Osteoblast (primary cell): ENCODE measurements around the gene ATG16L2. TPM values are rescaled to one million over a fixed set of nuclear protein-coding genes. Genes with fewer than 3 reads are reported as not detected.

Source experiments
- DNase-seq: peaks from one replicate; pipeline ENCODE4 v3.0.0; 2011; ENCODE audit warnings: low spot score, mixed read lengths; ENCODE audit not compliant: insufficient read length; ENCODE audit errors: missing footprints
- H2AFZ ChIP-seq: 2 replicates; pipeline ENCODE4 v1.6.0; 2011; ENCODE audit warnings: mild to moderate bottlenecking, low read length
- H3K27ac ChIP-seq: 2 replicates; pipeline ENCODE4 v1.5.1; 2011; ENCODE audit warnings: mild to moderate bottlenecking, low read depth, low read length, moderate library complexity
- H3K27me3 ChIP-seq: 2 replicates; pipeline ENCODE4 v1.6.0; 2012; ENCODE audit warnings: mild to moderate bottlenecking, control low read depth, inconsistent platforms, low read length, moderate library complexity; ENCODE audit not compliant: insufficient read depth
- H3K36me3 ChIP-seq: 2 replicates; pipeline ENCODE4 v1.5.1; 2011; ENCODE audit warnings: mild to moderate bottlenecking, low read length, control low read depth, moderate library complexity; ENCODE audit not compliant: insufficient read depth
- H3K4me1 ChIP-seq: 2 replicates; pipeline ENCODE4 v1.5.1; 2011; ENCODE audit warnings: mild to moderate bottlenecking, low read length, control low read depth, moderate library complexity; ENCODE audit not compliant: insufficient read depth
- H3K4me2 ChIP-seq: 2 replicates; pipeline ENCODE4 v1.6.0; 2011; ENCODE audit warnings: mild to moderate bottlenecking, low read length; ENCODE audit not compliant: insufficient read depth
- H3K4me3 ChIP-seq: fragments of 200-600 bp; sonication (generic); 3 replicates; pipeline ENCODE4 v1.5.1; 2012; ENCODE audit warnings: mild to moderate bottlenecking, low read length, inconsistent platforms; ENCODE audit not compliant: insufficient read depth
- H3K79me2 ChIP-seq: 2 replicates; pipeline ENCODE4 v1.6.0; 2012; ENCODE audit warnings: mild to moderate bottlenecking, low read length, control low read depth, inconsistent platforms; ENCODE audit not compliant: insufficient read depth
- H3K9me3 ChIP-seq: 2 replicates; pipeline ENCODE4 v1.5.1; 2011; ENCODE audit warnings: low read depth, low read length, control low read depth
- H4K20me1 ChIP-seq: 2 replicates; pipeline ENCODE4 v1.6.0; 2012; ENCODE audit warnings: mild to moderate bottlenecking, low read length, control low read depth; ENCODE audit not compliant: insufficient read depth
- small RNA-seq: library from RNA; depleted of rRNA; stranded (forward); fragments of <200 nt; gene quantifications from one replicate; pipeline ENCODE3, GENCODE V24; 2012
- total RNA-seq: library from RNA; depleted of rRNA; stranded (reverse); fragments of >200 nt; gene quantifications from 2 replicates; pipeline ENCODE4 v1.2.3, GENCODE V29; 2012
- TF ChIP-seq, protein P1 (sequence below): IDR thresholded peaks from 2 replicates; pipeline ENCODE4 v1.5.1; 2011; ENCODE audit warnings: mild to moderate bottlenecking, low read depth, low read length, moderate library complexity; ENCODE audit errors: extremely low read depth

The ATG16L2 gene
- total RNA-seq, 1 donor: 11.9 TPM

GRCh38 chr11:72871119-72871518 is 56.9 kb downstream of the ATG16L2 start:
- DNase-seq: no peak
- TF ChIP-seq, protein P1, sequence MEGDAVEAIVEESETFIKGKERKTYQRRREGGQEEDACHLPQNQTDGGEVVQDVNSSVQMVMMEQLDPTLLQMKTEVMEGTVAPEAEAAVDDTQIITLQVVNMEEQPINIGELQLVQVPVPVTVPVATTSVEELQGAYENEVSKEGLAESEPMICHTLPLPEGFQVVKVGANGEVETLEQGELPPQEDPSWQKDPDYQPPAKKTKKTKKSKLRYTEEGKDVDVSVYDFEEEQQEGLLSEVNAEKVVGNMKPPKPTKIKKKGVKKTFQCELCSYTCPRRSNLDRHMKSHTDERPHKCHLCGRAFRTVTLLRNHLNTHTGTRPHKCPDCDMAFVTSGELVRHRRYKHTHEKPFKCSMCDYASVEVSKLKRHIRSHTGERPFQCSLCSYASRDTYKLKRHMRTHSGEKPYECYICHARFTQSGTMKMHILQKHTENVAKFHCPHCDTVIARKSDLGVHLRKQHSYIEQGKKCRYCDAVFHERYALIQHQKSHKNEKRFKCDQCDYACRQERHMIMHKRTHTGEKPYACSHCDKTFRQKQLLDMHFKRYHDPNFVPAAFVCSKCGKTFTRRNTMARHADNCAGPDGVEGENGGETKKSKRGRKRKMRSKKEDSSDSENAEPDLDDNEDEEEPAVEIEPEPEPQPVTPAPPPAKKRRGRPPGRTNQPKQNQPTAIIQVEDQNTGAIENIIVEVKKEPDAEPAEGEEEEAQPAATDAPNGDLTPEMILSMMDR: no peak
- H3K79me2 ChIP-seq: no peaks in the 10 kb centered on the region

DNA sequence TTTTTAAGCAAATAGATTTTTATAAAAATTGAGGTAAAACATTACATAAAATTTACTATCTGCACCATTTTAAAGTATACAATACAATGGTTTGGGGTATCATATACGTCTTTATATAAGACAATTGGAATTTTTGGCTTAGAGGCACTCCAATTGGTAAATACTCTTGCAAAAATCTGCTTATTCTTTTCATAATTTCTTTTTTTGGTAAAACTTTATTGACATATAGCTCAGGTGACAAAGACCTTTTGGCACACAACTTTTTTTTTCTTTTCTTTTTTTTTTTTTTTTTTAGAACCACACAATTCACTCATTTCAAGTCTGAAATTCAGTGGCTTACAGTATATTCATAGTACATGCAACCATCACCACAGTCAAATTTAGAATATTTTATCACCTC is 57.8 kb downstream of the ATG16L2 start:
- no peak overlapping the region for H3K27ac ChIP-seq
- peaks cover 22% of the 10 kb centered on the region for H3K36me3 ChIP-seq
- no peaks in the 10 kb centered on the region for H3K9me3 ChIP-seq
- no peak overlapping the region for H2AFZ ChIP-seq
- no peak overlapping the region for H3K4me3 ChIP-seq
- H4K20me1 ChIP-seq: no peaks in the 10 kb centered on the region
- H3K27me3 ChIP-seq: no peaks in the 10 kb centered on the region
- no peak overlapping the region for H3K4me2 ChIP-seq
- peaks cover 7% of the 10 kb centered on the region for H3K4me1 ChIP-seq
- no peak for DNase-seq
- H3K79me2 ChIP-seq: no peaks in the 10 kb centered on the region
- TF ChIP-seq, protein P1: no peak

More at GRCh38 chr11:72871119-72871518, 56.9 kb downstream of the ATG16L2 start:
- no peak overlapping the region for H2AFZ ChIP-seq
- H3K27me3 ChIP-seq: no peaks in the 10 kb centered on the region
- H3K9me3 ChIP-seq: no peaks in the 10 kb centered on the region
- H3K4me3 ChIP-seq: no peak overlapping the region
- H3K27ac ChIP-seq: no peak overlapping the region
- H3K4me2 ChIP-seq: no peak overlapping the region
- H3K4me1 ChIP-seq: peaks cover 8% of the 10 kb centered on the region
- H4K20me1 ChIP-seq: no peaks in the 10 kb centered on the region
- peaks cover 22% of the 10 kb centered on the region for H3K36me3 ChIP-seq

- Histone ChIP-seq H3K4me1 (peaks cover 5% of the 10 kb centered on the region), H3K4me3 (no peak overlapping the region), H3K36me3 (peaks cover 7% of the 10 kb centered on the region), H3K9me3 (no peaks in the 10 kb centered on the region), H3K27ac (no peak overlapping the region), H3K4me2 (no peak overlapping the region), H3K79me2 (peaks cover under 1% of the 10 kb centered on the region), H4K20me1 (peaks cover under 1% of the 10 kb centered on the region), H3K27me3 (no peaks in the 10 kb centered on the region), H2AFZ (no peak overlapping the region)
- TF ChIP-seq, protein P1: no peak
- peak; percentile 8 for DNase-seq
Measured at GRCh38 chr11:72875736-72876135, 61.5 kb downstream of the ATG16L2 start.

DNA sequence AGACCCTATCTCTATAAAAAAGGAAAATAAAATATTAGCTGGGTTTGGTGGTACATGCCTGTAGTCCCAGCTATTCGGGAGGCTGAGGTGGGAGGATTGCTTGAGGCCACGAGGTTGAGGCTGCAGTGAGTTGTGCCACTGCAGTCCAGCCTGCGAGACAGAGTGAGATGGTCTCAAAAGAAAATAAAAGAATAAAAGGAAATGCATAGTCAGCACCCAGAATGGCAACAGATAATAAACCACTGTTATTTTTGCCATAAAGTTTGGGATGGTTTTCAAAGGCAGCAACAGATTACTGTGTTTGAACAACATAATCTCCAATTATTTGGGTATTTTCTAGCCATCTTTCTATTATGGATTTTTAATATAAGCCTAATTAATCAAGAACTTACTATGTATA is 61.9 kb downstream of the ATG16L2 start:
- no peak overlapping the region for H3K4me2 ChIP-seq
- no peak overlapping the region for H2AFZ ChIP-seq
- peaks cover 4% of the 10 kb centered on the region for H4K20me1 ChIP-seq
- no peak overlapping the region for H3K4me3 ChIP-seq
- DNase-seq: no peak
- no peak overlapping the region for H3K27ac ChIP-seq
- TF ChIP-seq, protein P1: no peak
- H3K36me3 ChIP-seq: peaks cover 7% of the 10 kb centered on the region
- no peaks in the 10 kb centered on the region for H3K9me3 ChIP-seq
- H3K27me3 ChIP-seq: no peaks in the 10 kb centered on the region
- peaks cover 3% of the 10 kb centered on the region for H3K79me2 ChIP-seq
- peaks cover 2% of the 10 kb centered on the region for H3K4me1 ChIP-seq

Small RNA genes lying within 50 kb of the gene (small RNA-seq; reads per million reads assigned to genes)
- gene MIR4692 (not detected), gene RF00019 (not detected), gene RNU6-672P (not detected)

Other genes starting within 250 kb of the ATG16L2 start
- 0.36 and 0.59 TPM in 2 replicates for gene PDE2A, start 140.0 kb upstream of the ATG16L2 start, total RNA-seq
- 91.6 and 95.2 TPM in 2 replicates for gene ARAP1, start 62.0 kb upstream of the ATG16L2 start, total RNA-seq
- 25.3 and 25.7 TPM in 2 replicates for gene STARD10, start 20.4 kb upstream of the ATG16L2 start, total RNA-seq